Pancreas (tissue), 10 donors: Measurements from ENCODE around the gene STOX2. TPM values are rescaled to one million over a fixed set of nuclear protein-coding genes. Genes with fewer than 3 reads are reported as not detected.

Source experiments
- ATAC-seq, 4 donors: fragments of 200-7000 bp; cut with Tn5 transposase; one replicate each; pipeline versions ENCODE4 v1.8.0 to v1.9.1; 2020; ENCODE audit warnings: mild to moderate bottlenecking in 4 of 4, moderate library complexity in 4 of 4
- DNase-seq, 6 donors: peaks; one replicate each; pipeline ENCODE4 v3.0.0-alpha.2; 2020
- FAIRE-seq: peaks from 2 replicates; lab custom pipeline; 2012; peaks lifted over from hg19 to GRCh38; lab: Jason Lieb, UNC
- H3K27ac ChIP-seq, 4 donors: fragments of 200-600 bp; sonication (generic); 1 replicate in 3 of 4; 2 replicates in 1 of 4; pipeline versions ENCODE4 v1.5.0 to v1.8.0; 2020
- H3K27me3 ChIP-seq, 4 donors: fragments of 200-600 bp; one replicate each; pipeline ENCODE4 v1.8.0; 2021
- H3K36me3 ChIP-seq, 3 donors: fragments of 200-600 bp; sonication (generic) in 1 of 3; one replicate each; pipeline versions ENCODE4 v1.5.0 to v1.8.0; 2020 to 2021
- H3K4me1 ChIP-seq, 3 donors: fragments of 200-600 bp; one replicate each; pipeline ENCODE4 v1.8.0; 2021
- H3K4me3 ChIP-seq, 4 donors: fragments of 200-600 bp; sonication (generic) in 2 of 4; one replicate each; pipeline versions ENCODE4 v1.5.0 to v1.8.0; 2020 to 2021
- H3K9me3 ChIP-seq, 4 donors: fragments of 200-600 bp; one replicate each; pipeline ENCODE4 v1.8.0; 2021
- WGBS, 2 donors: extraction: QIAGEN DNeasy Blood & Tissue Kit; methylation state at CpG; one replicate each; pipeline ENCODE4 v1.1.7; 2013; 5-methylcytosine and 5-hydroxymethylcytosine counted together
- intact Hi-C, 3 donors: fragments of 100-400 bp; cut with DNase I; formaldehyde crosslinking; loops; one replicate each; pipeline versions ENCODE4 v1.11.1 to v1.14.2; 2022
- polyA plus RNA-seq, 2 donors: library from polyadenylated mRNA; stranded (reverse); fragments of 200-250 nt; gene quantifications; one replicate each; pipeline ENCODE4 v1.2.3, GENCODE V29; 2013
- total RNA-seq, 6 donors: library from RNA; stranded (reverse); fragmentation: NEBNext Ultra II Directional in 4 of 6; extraction: Animal tissue kit (Norgen Biotek cat#: 25700) in 4 of 6; gene quantifications; one replicate each; pipeline versions ENCODE4 v1.2.1 to v1.2.4, GENCODE V29; 2021 to 2023
- TF ChIP-seq, protein P1 (sequence below), 4 donors: fragments of 200-600 bp; sonication (generic) in 3 of 4; IDR thresholded peaks; one replicate each; pipeline versions ENCODE4 v1.5.0 to v1.8.0; 2021; ENCODE audit warnings: antibody characterized with exemption in 4 of 4
- donor health status: healthy with polysubstance abuse.
- donor health status: DM: no; HTN: no; CAD: no; lungs with moderate emphysema.
- donor health status: DM: no; HTN: no; CAD: no.
- donor health status: control.
- donor health status: control.
- donor health status: Bipolar disorder and iron deficiency.
- donor health status: DM: yes; HTN: yes; CAD: no.
- donor health status: DM: no; HTN: no; CAD: no.
- donor health status: DM: no; HTN: no; CAD: no.
- donor health status: DM: yes; HTN: yes; CAD: no.

The STOX2 gene
- total and polyA plus RNA-seq, 8 donors = 3.5 to 11.9 (median 8.8) TPM

DNA sequence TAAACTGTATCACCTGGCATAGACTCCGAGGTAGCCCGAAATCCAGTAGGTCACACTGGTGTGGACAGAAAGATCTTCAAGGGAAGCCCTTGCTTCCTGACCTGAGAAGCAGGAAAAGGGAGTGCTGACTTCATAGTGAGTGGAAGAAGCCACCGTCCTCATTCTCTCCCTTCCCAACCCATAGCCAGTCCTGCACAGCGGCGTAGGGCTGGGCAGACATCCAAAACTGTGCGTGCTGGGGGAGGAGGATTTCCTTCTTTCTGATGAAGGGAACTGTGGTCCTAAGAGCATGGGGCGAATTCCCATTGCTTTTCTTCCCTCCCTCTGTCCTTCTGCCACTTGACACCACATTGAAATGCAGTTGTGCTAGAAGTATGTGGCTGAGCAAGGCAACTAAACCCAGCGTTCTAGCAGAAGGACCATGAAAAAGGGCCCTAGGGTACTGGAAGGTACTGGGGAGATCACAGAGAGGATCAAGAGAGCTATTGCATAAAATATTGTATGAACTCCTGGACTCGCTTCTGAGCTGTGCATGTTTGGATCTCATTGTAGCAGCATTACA is 66.9 kb downstream of the STOX2 start:
- DNase-seq (no peak), ATAC-seq (no peak), FAIRE-seq (no peak)
- Histone ChIP-seq H3K9me3 (no peaks in the 10 kb centered on the region), H3K27me3 (no peaks in the 10 kb centered on the region), H3K4me3 (no peak overlapping the region), H3K36me3 (no peaks in the 10 kb centered on the region), H3K27ac (no peak overlapping the region), H3K4me1 (no peaks in the 10 kb centered on the region)
- WGBS, 2 donors = 85 to 86% methylated on average over 9 of the region's 9 CpGs
- TF ChIP-seq, protein P1, sequence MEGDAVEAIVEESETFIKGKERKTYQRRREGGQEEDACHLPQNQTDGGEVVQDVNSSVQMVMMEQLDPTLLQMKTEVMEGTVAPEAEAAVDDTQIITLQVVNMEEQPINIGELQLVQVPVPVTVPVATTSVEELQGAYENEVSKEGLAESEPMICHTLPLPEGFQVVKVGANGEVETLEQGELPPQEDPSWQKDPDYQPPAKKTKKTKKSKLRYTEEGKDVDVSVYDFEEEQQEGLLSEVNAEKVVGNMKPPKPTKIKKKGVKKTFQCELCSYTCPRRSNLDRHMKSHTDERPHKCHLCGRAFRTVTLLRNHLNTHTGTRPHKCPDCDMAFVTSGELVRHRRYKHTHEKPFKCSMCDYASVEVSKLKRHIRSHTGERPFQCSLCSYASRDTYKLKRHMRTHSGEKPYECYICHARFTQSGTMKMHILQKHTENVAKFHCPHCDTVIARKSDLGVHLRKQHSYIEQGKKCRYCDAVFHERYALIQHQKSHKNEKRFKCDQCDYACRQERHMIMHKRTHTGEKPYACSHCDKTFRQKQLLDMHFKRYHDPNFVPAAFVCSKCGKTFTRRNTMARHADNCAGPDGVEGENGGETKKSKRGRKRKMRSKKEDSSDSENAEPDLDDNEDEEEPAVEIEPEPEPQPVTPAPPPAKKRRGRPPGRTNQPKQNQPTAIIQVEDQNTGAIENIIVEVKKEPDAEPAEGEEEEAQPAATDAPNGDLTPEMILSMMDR (IDR thresholded peaks at IDR 0.05) = no peak
- intact Hi-C loops = no loop called here

- no peaks in the 10 kb centered on the region for H3K9me3 ChIP-seq
- DNase-seq (no peak), FAIRE-seq (no peak), ATAC-seq (no peak)
- no peaks in the 10 kb centered on the region for H3K36me3 ChIP-seq
- no peaks in the 10 kb centered on the region for H3K27me3 ChIP-seq
- H3K4me1 ChIP-seq = no peaks in the 10 kb centered on the region
- TF ChIP-seq, protein P1 (IDR thresholded peaks at IDR 0.05) = no peak
- no peak overlapping the region for H3K27ac ChIP-seq
- H3K4me3 ChIP-seq = no peak overlapping the region
- intact Hi-C loops = no loop called here
Observed at GRCh38 chr4:183977707-183978106, 72.6 kb downstream of the STOX2 start.

- Histone ChIP-seq H3K4me1 (no peaks in the 10 kb centered on the region), H3K27me3 (no peaks in the 10 kb centered on the region), H3K4me3 (no peak overlapping the region), H3K27ac (no peak overlapping the region), H3K36me3 (no peaks in the 10 kb centered on the region), H3K9me3 (no peaks in the 10 kb centered on the region)
- no peak for DNase-seq
- TF ChIP-seq, protein P1 (IDR thresholded peaks at IDR 0.05) = no peak
- intact Hi-C loops = no loop called here
- ATAC-seq = no peak
- 96 to 97% methylated on average over 13 of the region's 13 CpGs for WGBS, 2 donors
- no peak for FAIRE-seq
Observed at GRCh38 chr4:183984566-183984965, 79.5 kb downstream of the STOX2 start.

GRCh38 chr4:183985786-183986185 is 80.7 kb downstream of the STOX2 start:
- intact Hi-C loops = no loop called here
- Histone ChIP-seq H3K36me3 (no peaks in the 10 kb centered on the region), H3K9me3 (no peaks in the 10 kb centered on the region), H3K4me1 (no peaks in the 10 kb centered on the region), H3K4me3 (no peak overlapping the region), H3K27ac (no peak overlapping the region), H3K27me3 (no peaks in the 10 kb centered on the region)
- TF ChIP-seq, protein P1 (IDR thresholded peaks at IDR 0.05) = no peak
- 96 to 97% methylated on average over 7 of the region's 7 CpGs for WGBS, 2 donors
- FAIRE-seq = no peak
- no peak for ATAC-seq
- no peak for DNase-seq

DNA sequence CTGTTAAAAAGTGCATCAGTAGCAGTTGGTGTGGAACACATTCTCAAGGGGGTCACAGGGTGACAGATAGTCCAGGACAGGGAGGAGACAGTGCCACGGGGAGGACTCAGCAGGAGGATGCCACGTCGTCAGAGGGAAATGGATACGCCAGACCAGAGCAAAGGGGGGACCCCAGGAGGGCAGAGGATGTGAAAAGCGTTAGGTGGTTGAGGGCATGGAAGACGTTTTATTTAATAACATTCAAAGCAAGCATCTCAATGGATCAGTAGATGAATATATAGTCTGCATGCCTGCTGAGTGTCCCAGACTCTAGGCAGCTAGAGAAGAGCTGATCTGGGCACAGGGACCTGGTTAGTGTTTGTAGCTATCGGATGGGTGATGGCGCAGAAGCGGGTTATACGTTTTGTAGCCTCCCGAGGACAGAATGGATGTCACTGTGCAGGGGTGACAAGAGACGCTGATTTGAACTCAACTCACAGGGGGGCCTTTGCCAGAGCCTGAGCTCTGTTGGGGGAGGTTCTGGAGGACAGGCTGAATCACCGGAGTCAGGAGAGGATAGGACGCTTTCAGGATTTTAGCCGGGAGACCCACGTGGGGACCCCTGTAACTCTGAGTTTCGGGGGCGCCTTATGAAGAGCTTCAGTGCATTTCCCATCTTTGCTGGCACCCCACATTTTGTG is 81.3 kb downstream of the STOX2 start:
- TF ChIP-seq, protein P1 (IDR thresholded peaks at IDR 0.05) = no peak
- ATAC-seq (no peak), DNase-seq (no peak), FAIRE-seq (no peak)
- H3K4me1 ChIP-seq = no peaks in the 10 kb centered on the region
- no peaks in the 10 kb centered on the region for H3K9me3 ChIP-seq
- H3K27me3 ChIP-seq = no peaks in the 10 kb centered on the region
- intact Hi-C loops = no loop called here
- no peaks in the 10 kb centered on the region for H3K36me3 ChIP-seq
- H3K4me3 ChIP-seq = no peak overlapping the region
- 93 to 94% methylated on average over 18 of the region's 18 CpGs for WGBS, 2 donors
- H3K27ac ChIP-seq = no peak overlapping the region
